Endothelial cell (in vitro differentiated cells): ENCODE results near the gene ZFR. TPM values are rescaled to one million over a fixed set of nuclear protein-coding genes. Genes with fewer than 3 reads are reported as not detected.

Experiments
- DNase-seq: peaks from one replicate; pipeline ENCODE4 v3.0.0; 2021; ENCODE audit warnings: low spot score
- H3K27ac Mint-ChIP-seq: one replicate; pipeline ENCODE4 v1.8.0; 2021; ENCODE audit warnings: mixed read lengths, inconsistent platforms; ENCODE audit not compliant: unreplicated experiment
- H3K27me3 Mint-ChIP-seq: one replicate; pipeline ENCODE4 v1.8.0; 2021; ENCODE audit warnings: mild to moderate bottlenecking, moderate library complexity, mixed read lengths, inconsistent platforms; ENCODE audit not compliant: unreplicated experiment
- H3K36me3 Mint-ChIP-seq: one replicate; pipeline ENCODE4 v1.8.0; 2021; ENCODE audit warnings: mild to moderate bottlenecking, low read depth, mixed read lengths, inconsistent platforms; ENCODE audit not compliant: unreplicated experiment
- H3K4me1 Mint-ChIP-seq: one replicate; pipeline ENCODE4 v1.8.0; 2021; ENCODE audit warnings: mild to moderate bottlenecking, mixed read lengths, inconsistent platforms; ENCODE audit not compliant: unreplicated experiment
- H3K4me3 Mint-ChIP-seq: one replicate; pipeline ENCODE4 v1.8.0; 2021; ENCODE audit warnings: mild to moderate bottlenecking, mixed read lengths, inconsistent platforms; ENCODE audit not compliant: unreplicated experiment
- H3K9me3 Mint-ChIP-seq: one replicate; pipeline ENCODE4 v1.8.0; 2021; ENCODE audit warnings: mixed read lengths, inconsistent platforms; ENCODE audit not compliant: unreplicated experiment
- long read RNA-seq: library from polyadenylated mRNA; unstranded; transcript quantifications from one replicate; pipeline ENCODE4 v2.0.0, GENCODE V29; 2020; ENCODE audit not compliant: unreplicated experiment
- total RNA-seq: library from RNA; stranded (reverse); fragmentation: NEBNext Ultra II Directional; extraction: Animal tissue kit (Norgen Biotek cat#: 25700); gene quantifications from one replicate; pipeline ENCODE4 v1.2.1, GENCODE V29; 2021; ENCODE audit not compliant: unreplicated experiment
- TF ChIP-seq, protein P1 (sequence below): fragments of 200-600 bp; sonication (generic); IDR thresholded peaks from one replicate; pipeline ENCODE4 v1.5.0; 2021; ENCODE audit warnings: antibody characterized with exemption; ENCODE audit not compliant: unreplicated experiment

Gene ZFR
- total RNA-seq, result 72.9 TPM
- long read RNA-seq, full-length matches to known transcripts, result 9 of 25 reads
- long read RNA-seq, partial matches to known transcripts, result 15 of 25 reads
- long read RNA-seq, other reads (novel, unspliced or antisense), result 1 of 25 reads

DNA sequence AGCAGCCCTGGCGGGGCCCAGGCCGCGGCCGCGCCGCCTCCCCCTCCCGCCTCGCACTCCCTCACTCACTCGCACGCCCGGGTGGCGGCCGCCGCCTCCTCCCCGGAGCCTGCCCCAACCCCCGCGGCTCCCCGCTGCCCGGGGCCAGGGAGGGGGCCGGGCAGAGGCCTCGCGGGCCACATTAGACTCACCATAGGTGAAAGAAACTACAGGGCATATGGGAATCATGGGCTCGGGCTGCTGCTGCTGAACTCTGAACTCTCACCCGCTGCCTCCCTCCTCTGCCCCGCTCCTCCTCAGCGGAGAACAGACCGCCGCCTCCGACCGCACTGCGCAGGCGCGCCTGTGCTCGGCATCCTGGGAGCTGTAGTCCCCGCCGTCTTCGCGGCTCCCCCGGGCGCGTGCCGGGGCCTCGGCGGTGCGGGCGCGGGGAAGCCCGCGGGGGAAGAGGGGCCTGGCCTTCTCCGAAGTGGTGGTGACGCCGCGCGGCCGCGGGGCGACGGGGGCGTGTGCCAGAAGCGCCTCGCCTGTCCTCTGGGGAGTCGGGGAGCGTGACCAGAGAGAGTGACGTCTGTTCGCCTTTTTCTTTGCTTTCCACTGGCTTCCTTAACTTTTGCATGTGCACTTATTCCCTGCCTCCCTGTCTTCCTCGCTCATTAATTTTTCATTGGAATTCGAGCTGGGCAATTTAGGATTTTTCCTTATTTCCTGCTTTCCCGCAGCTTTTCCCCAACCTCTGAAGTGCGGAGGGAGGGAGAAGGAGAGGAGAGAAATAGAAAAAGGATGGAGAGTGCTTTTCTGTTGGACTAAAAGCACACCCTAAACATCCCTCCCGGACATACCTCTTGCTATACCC lies at the start of gene ZFR:
Gene ZFR, minus strand, starts transcription at position 310 of the 856 bp plus-strand sequence. Its CDS starts 82 bp downstream, at position 228.
- H3K9me3 Mint-ChIP-seq, result no peaks in the 10 kb centered on the region
- H3K36me3 Mint-ChIP-seq, result peaks cover 4% of the 10 kb centered on the region
- peak within 1 kb of the TSS; percentile 89 for H3K27ac Mint-ChIP-seq

DNA sequence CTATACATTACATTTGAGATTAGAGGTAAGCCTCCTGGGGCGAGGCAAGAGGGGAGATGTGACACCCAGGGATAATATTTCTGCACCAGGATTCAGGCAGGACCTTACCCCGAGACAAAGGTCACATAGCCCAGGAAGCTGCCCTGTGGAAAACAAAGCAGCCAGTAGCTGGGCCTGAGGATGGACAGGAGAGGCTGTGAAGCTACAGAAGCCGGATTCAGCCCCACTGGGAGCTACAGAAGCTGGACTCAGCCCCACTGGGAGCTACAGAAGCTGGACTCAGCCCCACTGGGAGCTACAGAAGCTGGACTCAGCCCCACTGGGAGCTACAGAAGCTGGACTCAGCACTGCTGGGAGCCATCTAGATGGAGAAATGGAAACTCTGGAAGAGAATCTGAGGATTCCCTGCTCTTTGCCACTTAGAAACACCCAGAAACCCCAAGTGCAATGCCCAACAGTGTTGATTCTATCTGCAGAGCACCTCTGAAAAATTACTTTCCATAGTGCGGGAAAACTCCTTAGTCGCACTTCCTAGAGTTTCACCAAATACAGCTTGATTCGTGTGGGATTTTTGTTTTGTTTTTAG lies 46.5 kb upstream of the ZFR start:
- DNase-seq, result no peak
- Mint-ChIP-seq H3K27me3 (peaks cover 1% of the 10 kb centered on the region), H3K36me3 (no peaks in the 10 kb centered on the region), H3K27ac (no peak overlapping the region), H3K4me3 (no peak overlapping the region), H3K9me3 (no peaks in the 10 kb centered on the region), H3K4me1 (peaks cover under 1% of the 10 kb centered on the region)
- TF ChIP-seq, protein P1, sequence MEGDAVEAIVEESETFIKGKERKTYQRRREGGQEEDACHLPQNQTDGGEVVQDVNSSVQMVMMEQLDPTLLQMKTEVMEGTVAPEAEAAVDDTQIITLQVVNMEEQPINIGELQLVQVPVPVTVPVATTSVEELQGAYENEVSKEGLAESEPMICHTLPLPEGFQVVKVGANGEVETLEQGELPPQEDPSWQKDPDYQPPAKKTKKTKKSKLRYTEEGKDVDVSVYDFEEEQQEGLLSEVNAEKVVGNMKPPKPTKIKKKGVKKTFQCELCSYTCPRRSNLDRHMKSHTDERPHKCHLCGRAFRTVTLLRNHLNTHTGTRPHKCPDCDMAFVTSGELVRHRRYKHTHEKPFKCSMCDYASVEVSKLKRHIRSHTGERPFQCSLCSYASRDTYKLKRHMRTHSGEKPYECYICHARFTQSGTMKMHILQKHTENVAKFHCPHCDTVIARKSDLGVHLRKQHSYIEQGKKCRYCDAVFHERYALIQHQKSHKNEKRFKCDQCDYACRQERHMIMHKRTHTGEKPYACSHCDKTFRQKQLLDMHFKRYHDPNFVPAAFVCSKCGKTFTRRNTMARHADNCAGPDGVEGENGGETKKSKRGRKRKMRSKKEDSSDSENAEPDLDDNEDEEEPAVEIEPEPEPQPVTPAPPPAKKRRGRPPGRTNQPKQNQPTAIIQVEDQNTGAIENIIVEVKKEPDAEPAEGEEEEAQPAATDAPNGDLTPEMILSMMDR, result no peak

More for the DNA sequence above, at the start of gene ZFR:
- TF ChIP-seq, protein P1, result no peak
- peak; percentile 90 for DNase-seq
- Mint-ChIP-seq H3K4me1 (peaks cover 30% of the 10 kb centered on the region), H3K27me3 (peaks cover 8% of the 10 kb centered on the region), H3K4me3 (peak within 1 kb of the TSS; percentile 98)

GRCh38 chr5:32489791-32490562 lies 45.4 kb upstream of the ZFR start:
- H3K27me3 Mint-ChIP-seq, result peaks cover 1% of the 10 kb centered on the region
- H3K4me3 Mint-ChIP-seq, result no peak overlapping the region
- H3K27ac Mint-ChIP-seq, result no peak overlapping the region
- no peaks in the 10 kb centered on the region for H3K4me1 Mint-ChIP-seq
- no peaks in the 10 kb centered on the region for H3K9me3 Mint-ChIP-seq
- H3K36me3 Mint-ChIP-seq, result no peaks in the 10 kb centered on the region
- TF ChIP-seq, protein P1, result peak; percentile 79
- DNase-seq, result peak; percentile 80

DNA sequence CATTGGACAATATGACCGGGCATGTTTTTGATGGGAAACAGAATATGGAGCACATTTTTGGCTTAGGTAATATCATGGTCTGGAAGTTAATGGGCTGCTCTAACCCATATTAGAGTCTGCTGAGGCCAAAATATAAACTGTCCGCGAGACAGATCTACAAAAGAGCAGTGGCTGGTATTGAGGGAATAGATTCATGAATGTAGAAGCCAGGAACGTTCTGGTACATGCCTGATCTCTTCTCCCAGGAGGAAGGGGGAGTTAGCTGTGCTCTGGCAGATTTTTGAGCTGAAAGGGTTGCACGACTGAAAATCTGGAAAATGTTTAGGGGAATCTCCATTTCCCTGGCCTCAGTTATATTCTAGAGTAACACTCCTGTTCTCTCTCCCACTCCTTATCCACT lies 42.9 kb upstream of the ZFR start:
- Mint-ChIP-seq H3K27ac (no peak overlapping the region), H3K36me3 (no peaks in the 10 kb centered on the region), H3K4me3 (no peak overlapping the region), H3K27me3 (peaks cover 1% of the 10 kb centered on the region), H3K4me1 (no peaks in the 10 kb centered on the region), H3K9me3 (no peaks in the 10 kb centered on the region)
- TF ChIP-seq, protein P1, result no peak
- DNase-seq, result no peak
